IMR-90 (cell line): ENCODE measurements around the gene FBXO9. TPM values are rescaled to one million over a fixed set of nuclear protein-coding genes. Genes with fewer than 3 reads are reported as not detected.

Experiments used
- ATAC-seq: fragments of 200-7000 bp; cut with Tn5 transposase; 2 replicates; pipeline ENCODE4 v1.9.1; 2020; ENCODE audit warnings: low read depth, mild to moderate bottlenecking, moderate library complexity
- BruUV-seq: library from RNA; stranded (reverse); fragments of 400-500 nt; replicated peaks from 2 replicates; lab custom pipeline; 2021; lab: Mats Ljungman, UMichigan
- CTCF ChIA-PET: fragments of 300-600 bp; formaldehyde crosslinking; extraction: SDS; loops from one replicate; lab custom pipeline; 2021; ENCODE audit warnings: antibody characterized with exemption; lab: Yijun Ruan, JAX
- POLR2A ChIA-PET: fragments of 300-600 bp; sonication (Branson Sonifier 250); formaldehyde crosslinking; loops from one replicate; lab custom pipeline; 2022; ENCODE audit warnings: antibody characterized with exemption; ENCODE audit not compliant: unreplicated experiment; lab: Charles Lee
- DNase-seq: peaks from one replicate; pipeline ENCODE4 v3.0.0; 2013
- H2AFZ ChIP-seq: replicated peaks from 2 replicates; pipeline ENCODE3; 2013; ENCODE audit warnings: low read length, mild to moderate bottlenecking; ENCODE audit not compliant: poor library complexity
- H2AK5ac ChIP-seq: 2 replicates; pipeline ENCODE4 v1.6.1; 2013; ENCODE audit warnings: low read depth, low read length, inconsistent platforms
- H2AK9ac ChIP-seq: replicated peaks from 2 replicates; pipeline ENCODE3; 2013; ENCODE audit warnings: mild to moderate bottlenecking, low read depth, low read length, moderate library complexity; ENCODE audit not compliant: poor library complexity
- H2BK120ac ChIP-seq: 2 replicates; pipeline ENCODE4 v1.6.1; 2013; ENCODE audit warnings: low read depth, low read length, inconsistent platforms
- H2BK15ac ChIP-seq: 3 replicates; pipeline ENCODE4 v1.6.1; 2013; ENCODE audit warnings: low read depth, low read length, inconsistent platforms
- H2BK20ac ChIP-seq: 2 replicates; pipeline ENCODE4 v1.6.1; 2013; ENCODE audit warnings: low read depth, mild to moderate bottlenecking, inconsistent platforms, low read length, moderate library complexity
- H2BK5ac ChIP-seq: 2 replicates; pipeline ENCODE4 v1.6.1; 2013; ENCODE audit warnings: mild to moderate bottlenecking, low read depth, low read length, inconsistent platforms; ENCODE audit not compliant: poor library complexity, severe bottlenecking
- H3K14ac ChIP-seq: replicated peaks from 2 replicates; pipeline ENCODE4 v1.6.1; 2013; ENCODE audit warnings: low read depth, low read length, inconsistent platforms
- H3K18ac ChIP-seq: 2 replicates; pipeline ENCODE4 v1.6.1; 2013; ENCODE audit warnings: low read depth, low read length, control low read depth
- H3K23ac ChIP-seq: 2 replicates; pipeline ENCODE4 v1.6.1; 2013; ENCODE audit warnings: low read depth, low read length, inconsistent platforms
- H3K27ac ChIP-seq: 2 replicates; pipeline ENCODE4 v1.5.1; 2013; ENCODE audit warnings: mild to moderate bottlenecking, control low read depth, low read length; ENCODE audit not compliant: insufficient read depth
- H3K27me3 ChIP-seq: 2 replicates; pipeline ENCODE4 v1.6.1; 2013; ENCODE audit warnings: low read length; ENCODE audit not compliant: control insufficient read depth, insufficient read depth
- H3K36me3 ChIP-seq: 2 replicates; pipeline ENCODE4 v1.6.1; 2013; ENCODE audit warnings: low read length, mixed read lengths; ENCODE audit not compliant: control insufficient read depth, insufficient read depth
- H3K4ac ChIP-seq: 2 replicates; pipeline ENCODE4 v1.6.1; 2013; ENCODE audit warnings: low read depth, low read length, inconsistent platforms
- H3K4me1 ChIP-seq: 2 replicates; pipeline ENCODE4 v1.6.1; 2013; ENCODE audit warnings: low read length, mixed read lengths; ENCODE audit not compliant: control insufficient read depth, insufficient read depth
- H3K4me2 ChIP-seq: 2 replicates; pipeline ENCODE4 v1.6.1; 2013; ENCODE audit warnings: low read depth, mild to moderate bottlenecking, control low read depth, low read length, moderate library complexity
- H3K4me3 ChIP-seq: 2 replicates; pipeline ENCODE4 v1.5.1; 2013; ENCODE audit warnings: low read depth, mild to moderate bottlenecking, control low read depth, low read length, moderate library complexity; ENCODE audit not compliant: insufficient read depth
- H3K56ac ChIP-seq: 2 replicates; pipeline ENCODE4 v1.6.1; 2013; ENCODE audit warnings: low read length, inconsistent platforms; ENCODE audit not compliant: insufficient read depth; ENCODE audit errors: extremely low read depth
- H3K79me1 ChIP-seq, 2 experiments: 2 replicates each; pipeline ENCODE4 v1.6.1; 2013; ENCODE audit warnings: low read length in 2 of 2, inconsistent platforms in 1 of 2, low read depth in 1 of 2
- H3K9ac ChIP-seq: 2 replicates; pipeline ENCODE4 v1.6.1; 2013; ENCODE audit warnings: low read depth, low read length, control low read depth
- H3K9me1 ChIP-seq: 2 replicates; pipeline ENCODE4 v1.6.1; 2013; ENCODE audit warnings: low read length, inconsistent platforms; ENCODE audit not compliant: insufficient read depth
- H3K9me3 ChIP-seq: 2 replicates; pipeline ENCODE4 v1.6.1; 2013; ENCODE audit warnings: low read length; ENCODE audit not compliant: control insufficient read depth, insufficient read depth
- H4K20me1 ChIP-seq: 2 replicates; pipeline ENCODE4 v1.6.1; 2013; ENCODE audit warnings: low read length, inconsistent platforms; ENCODE audit not compliant: insufficient read depth
- H4K5ac ChIP-seq: 2 replicates; pipeline ENCODE4 v1.6.1; 2013; ENCODE audit warnings: mild to moderate bottlenecking, low read depth, low read length, control low read depth
- H4K8ac ChIP-seq, 2 experiments: 2 replicates each; pipeline ENCODE4 v1.6.1; 2013; ENCODE audit warnings: low read depth in 2 of 2, low read length in 2 of 2, control low read depth in 1 of 2, inconsistent platforms in 1 of 2
- H4K91ac ChIP-seq: 2 replicates; pipeline ENCODE4 v1.6.1; 2013; ENCODE audit warnings: low read depth, low read length, inconsistent platforms; ENCODE audit not compliant: insufficient read depth
- MAFK ChIP-seq: IDR thresholded peaks from 2 replicates; pipeline ENCODE4 v1.6.1; 2012; ENCODE audit warnings: low read depth, low read length, improper control_type of control experiment
- MAZ ChIP-seq: IDR thresholded peaks from 2 replicates; pipeline ENCODE4 v1.6.1; 2012; ENCODE audit warnings: low read depth, mild to moderate bottlenecking, low read length, improper control_type of control experiment, moderate library complexity, borderline replicate concordance
- WGBS, 2 experiments: methylation state at CpG; one replicate each; pipeline versions ENCODE4 v1.1.5 to v1.1.7; 2013; ENCODE audit warnings: missing lambda C conversion rate in 2 of 2; ENCODE audit not compliant: insufficient read length in 1 of 2; ENCODE audit errors: extremely low coverage in 2 of 2; 5-methylcytosine and 5-hydroxymethylcytosine counted together
- dilution Hi-C: fragments of 300-500 bp; cut with HindIII; formaldehyde crosslinking; loops from one replicate; pipeline ENCODE4 v1.14.3; 2018; ENCODE audit warnings: low sequenced_read_pairs; ENCODE audit not compliant: unreplicated experiment
- in situ Hi-C: fragments of 300-500 bp; cut with MboI; formaldehyde crosslinking; loops from 3 replicates; pipeline ENCODE4 v1.14.3; 2019; ENCODE audit warnings: low sequenced_read_pairs, inconsistent platforms, mixed read lengths
- intact Hi-C: fragments of 100-400 bp; cut with micrococcal nuclease; formaldehyde crosslinking; loops from 2 replicates; pipeline ENCODE4 v1.10.0; 2022
- polyA plus RNA-seq, 3 experiments: library from polyadenylated mRNA; depleted of rRNA; stranded (reverse); fragments of >200 nt; gene quantifications; 2 replicates each; pipeline ENCODE4 v1.2.3, GENCODE V29; 2012; ENCODE audit warnings: low replicate concordance in 1 of 3
- total RNA-seq: library from RNA; depleted of rRNA; stranded (reverse); fragments of >200 nt; gene quantifications from 2 replicates; pipeline ENCODE4 v1.2.3, GENCODE V29; 2012

The FBXO9 gene
- total and polyA plus RNA-seq, 2 of the 4 experiments (the other 2 are of a cell fraction): 49.6 to 65.9 TPM

DNA sequence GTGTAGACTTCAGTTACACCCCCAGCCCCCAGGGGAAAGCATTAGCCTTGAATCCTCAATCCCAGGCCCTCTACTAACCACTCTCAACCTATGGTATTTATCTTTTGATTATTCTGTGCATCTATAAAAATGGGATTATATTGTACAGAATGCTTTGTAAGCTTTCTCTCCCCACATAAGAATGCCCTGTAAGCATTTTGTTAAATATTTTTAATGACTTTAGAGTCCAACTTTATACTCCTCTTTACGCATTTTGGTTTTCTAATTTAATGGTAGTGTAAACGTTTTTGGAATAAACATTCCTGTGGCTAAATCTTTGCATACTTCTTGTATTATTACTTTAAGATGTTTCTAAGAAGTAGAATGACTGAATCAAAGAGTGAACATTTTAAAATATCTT lies 35.4 kb downstream of the FBXO9 start:
- H2AK9ac ChIP-seq: no peak overlapping the region
- WGBS, 2 experiments: no CpG with 5 or more reads among the region's 2 CpGs
- H3K23ac ChIP-seq: no peak overlapping the region
- no peaks in the 10 kb centered on the region for H3K9me3 ChIP-seq
- peaks cover 3% of the 10 kb centered on the region; the same call in 1 of the 2 replicates for H4K20me1 ChIP-seq
- POLR2A ChIA-PET: interaction anchor here (0.6 kb wide), 1 partner anchor 656 kb away, joined by 4 read pairs; no protein-coding TSS in a partner anchor
- H2BK15ac ChIP-seq: 0 out of 3 replicates have a peak overlapping the region, but pooled peaks have one; percentile 6
- CTCF ChIA-PET: no interaction called here
- no TSS peak for BruUV-seq
- peak overlapping the region in 1 of 2 experiments; percentile 51; a peak in 1 of 4 replicates for H4K8ac ChIP-seq
- H2BK120ac ChIP-seq: peak overlapping the region; percentile 51
- peaks cover 5% of the 10 kb centered on the region for H3K9me1 ChIP-seq
- H2BK20ac ChIP-seq: peak overlapping the region; percentile 81; the same call in 1 of the 2 replicates
- peaks cover 0 to 3% of the 10 kb centered on the region in 2 experiments; a peak in 1 of 4 replicates for H3K79me1 ChIP-seq
- H3K27me3 ChIP-seq: no peaks in the 10 kb centered on the region
- H4K91ac ChIP-seq: peak overlapping the region; percentile 51; the same call in 1 of the 2 replicates
- dilution Hi-C loops: no loop called here
- H3K36me3 ChIP-seq: peaks cover 32% of the 10 kb centered on the region
- H3K14ac ChIP-seq: no peak overlapping the region
- H3K4me3 ChIP-seq: no peak overlapping the region
- H2AFZ ChIP-seq: no peak overlapping the region
- H3K4ac ChIP-seq: peak overlapping the region; percentile 89
- peak overlapping the region; percentile 54 for H4K5ac ChIP-seq
- ATAC-seq: peak; percentile 73
- H2BK5ac ChIP-seq: peak overlapping the region; percentile 70
- H3K9ac ChIP-seq: no peak overlapping the region
- peak overlapping the region; percentile 53; the same call in 1 of the 2 replicates for H2AK5ac ChIP-seq
- intact Hi-C loops: loop anchor here (5.0 kb wide), 1 partner anchor 382 kb away; no protein-coding TSS in a partner anchor
- in situ Hi-C loops: no loop called here
- peak overlapping the region; percentile 83; the same call in 1 of the 2 replicates for H3K27ac ChIP-seq
- peak overlapping the region; percentile 54; the same call in 1 of the 2 replicates for H3K18ac ChIP-seq
- no peak for TF ChIP-seq MAZ
- TF ChIP-seq MAFK: peak; percentile 75
- peak overlapping the region; percentile 55 for H3K4me2 ChIP-seq
- peaks cover 8% of the 10 kb centered on the region for H3K4me1 ChIP-seq
- peak; percentile 39 for DNase-seq
- no peak overlapping the region; the same call in 1 of the 2 replicates for H3K56ac ChIP-seq
